Measurements from ENCODE around the gene PIGH.
"Not testable (repeated sequence)": the region's sequence is repeated elsewhere in the genome, so short reads cannot be mapped to it uniquely, and the experiment has no call there.

PIGH gene

GRCh38 chr14:67609642-67610310 lies 9.7 kb upstream of the PIGH start:
- no peak for DNase-seq (ENCODE audit: low read depth)

GRCh38 chr14:67607646-67608045 lies 7.6 kb upstream of the PIGH start:
- DNase-seq (ENCODE audit: low read depth): no peak

GRCh38 chr14:67602995-67603545 lies 3.0 kb upstream of the PIGH start:
- no peak for DNase-seq (ENCODE audit: low read depth)

- no peak for DNase-seq (ENCODE audit: low read depth)
These were observed 2.0 kb upstream of the PIGH start for GRCh38 chr14:67602076-67602475.

GRCh38 chr14:67600562-67600974 lies 500 bp upstream of the PIGH start:
- not testable (repeated sequence) for DNase-seq (ENCODE audit: low read depth)

- DNase-seq (ENCODE audit: low read depth): no peak
These were observed 4.7 kb downstream of the PIGH start for GRCh38 chr14:67595392-67595791.

- not testable (repeated sequence) for DNase-seq (ENCODE audit: low read depth)
These were observed 6.4 kb downstream of the PIGH start for GRCh38 chr14:67593650-67594049.

GRCh38 chr14:67589204-67589770 lies 10.8 kb downstream of the PIGH start:
- no peak for DNase-seq (ENCODE audit: low read depth)

GRCh38 chr14:67586369-67586768 lies 13.7 kb downstream of the PIGH start:
- no peak for DNase-seq (ENCODE audit: low read depth)

- DNase-seq (ENCODE audit: low read depth): no peak
These were observed 15.1 kb downstream of the PIGH start for GRCh38 chr14:67584978-67585377.

- no peak for DNase-seq (ENCODE audit: low read depth)
These were observed 16.1 kb downstream of the PIGH start for GRCh38 chr14:67583711-67584644.

GRCh38 chr14:67582061-67582460 lies 18.0 kb downstream of the PIGH start:
- no peak for DNase-seq (ENCODE audit: low read depth)

- DNase-seq (ENCODE audit: low read depth): no peak
These were observed 18.4 kb downstream of the PIGH start for GRCh38 chr14:67581643-67582042.

- DNase-seq (ENCODE audit: low read depth): no peak
These were observed 19.5 kb downstream of the PIGH start for GRCh38 chr14:67580336-67581171.

GRCh38 chr14:67579636-67580035 lies 20.4 kb downstream of the PIGH start:
- DNase-seq (ENCODE audit: low read depth): no peak

GRCh38 chr14:67579040-67579439 lies 21.0 kb downstream of the PIGH start:
- no peak for DNase-seq (ENCODE audit: low read depth)

GRCh38 chr14:67577909-67578749 lies 21.9 kb downstream of the PIGH start:
- DNase-seq (ENCODE audit: low read depth): no peak

- DNase-seq (ENCODE audit: low read depth): no peak
These were observed 22.8 kb downstream of the PIGH start for GRCh38 chr14:67577181-67577808.

GRCh38 chr14:67576216-67576955 lies 23.7 kb downstream of the PIGH start:
- no peak for DNase-seq (ENCODE audit: low read depth)

- no peak for DNase-seq (ENCODE audit: low read depth)
These were observed 24.4 kb downstream of the PIGH start for GRCh38 chr14:67575684-67576083.
